HEK293 (cell line): ENCODE results near the gene TEC.

ENCODE experiments used
- CTCF ChIA-PET: fragments of 350-600 bp; formaldehyde crosslinking; extraction: SDS; loops from one replicate; lab custom pipeline; 2021; ENCODE audit warnings: antibody characterized with exemption; lab: Yijun Ruan, JAX
- POLR2A ChIA-PET: fragments of 300-600 bp; formaldehyde crosslinking; extraction: SDS; loops from one replicate; lab custom pipeline; 2020; ENCODE audit warnings: antibody characterized with exemption, inconsistent platforms; lab: Yijun Ruan, JAX
- H3K27ac ChIP-seq: fragments of 200-500 bp; sonication (Bioruptor generic); 2 replicates; pipeline ENCODE4 v1.5.1; 2014; ENCODE audit warnings: low read depth, low read length, control low read depth, inconsistent platforms; ENCODE audit errors: extremely low read depth
- H3K36me3 ChIP-seq, 2 experiments: fragments of 200-500 bp in 1 of 2; sonication (Bioruptor generic) in 1 of 2; 1 replicate in 1 of 2; 2 replicates in 1 of 2; pipeline ENCODE4 v1.5.1; 2014 to 2017; ENCODE audit warnings: inconsistent platforms in 2 of 2, low read length in 2 of 2; ENCODE audit not compliant: control insufficient read depth in 2 of 2, insufficient read depth in 1 of 2
- H3K4me1 ChIP-seq: fragments of 200-500 bp; sonication (Bioruptor generic); 2 replicates; pipeline ENCODE4 v1.5.1; 2014; ENCODE audit warnings: mild to moderate bottlenecking, low read length, inconsistent platforms; ENCODE audit not compliant: control insufficient read depth, insufficient read depth
- H3K4me3 ChIP-seq: 2 replicates; pipeline ENCODE4 v1.5.1; 2011; ENCODE audit warnings: low read depth, mild to moderate bottlenecking, control low read depth, low read length, moderate library complexity
- H3K9me3 ChIP-seq: fragments of 200-500 bp; sonication (Bioruptor generic); 2 replicates; pipeline ENCODE4 v1.5.1; 2014; ENCODE audit warnings: low read depth, low read length, inconsistent platforms; ENCODE audit not compliant: control insufficient read depth, insufficient read depth
- BCL11B ChIP-seq: fragments of 450-650 bp; formaldehyde crosslinking; IDR thresholded peaks from 2 replicates; pipeline ENCODE4 v1.5.1; 2016; ENCODE audit warnings: low read depth, missing biosample characterization, missing genetic modification characterization
- INSM2 ChIP-seq: fragments of 450-650 bp; formaldehyde crosslinking; IDR thresholded peaks from 2 replicates; pipeline ENCODE4 v1.5.1; 2016; ENCODE audit warnings: missing biosample characterization, missing genetic modification characterization
- MZF1 ChIP-seq: fragments of 450-650 bp; formaldehyde crosslinking; IDR thresholded peaks from 2 replicates; pipeline ENCODE4 v1.5.1; 2017; ENCODE audit warnings: missing biosample characterization, missing genetic modification characterization, borderline replicate concordance
- PBX3 ChIP-seq: sonication (generic); formaldehyde crosslinking; IDR thresholded peaks from 2 replicates; pipeline ENCODE4 v1.8.1; 2022; ENCODE audit warnings: mild to moderate bottlenecking, moderate library complexity, missing genetic modification reagents
- SCRT2 ChIP-seq: fragments of 450-650 bp; formaldehyde crosslinking; IDR thresholded peaks from 2 replicates; pipeline ENCODE4 v1.5.1; 2016; ENCODE audit warnings: missing biosample characterization, missing genetic modification characterization
- WT1 ChIP-seq: fragments of 450-650 bp; formaldehyde crosslinking; IDR thresholded peaks from 2 replicates; pipeline ENCODE4 v1.5.1; 2016; ENCODE audit warnings: missing biosample characterization, missing genetic modification characterization
- ZBTB17 ChIP-seq: fragments of 450-650 bp; formaldehyde crosslinking; IDR thresholded peaks from 2 replicates; pipeline ENCODE4 v1.5.1; 2016; ENCODE audit warnings: missing biosample characterization, missing genetic modification characterization
- ZFHX2 ChIP-seq: fragments of 450-650 bp; formaldehyde crosslinking; conservative IDR thresholded peaks from 2 replicates; pipeline ENCODE4 v1.5.1; 2016; ENCODE audit warnings: missing biosample characterization, missing genetic modification characterization
- ZFP3 ChIP-seq: fragments of 450-650 bp; formaldehyde crosslinking; IDR thresholded peaks from 2 replicates; pipeline ENCODE4 v1.5.1; 2016; ENCODE audit warnings: low read depth, missing biosample characterization, missing genetic modification characterization
- ZNF266 ChIP-seq: fragments of 450-650 bp; formaldehyde crosslinking; IDR thresholded peaks from 2 replicates; pipeline ENCODE4 v1.5.1; 2016; ENCODE audit warnings: missing biosample characterization, missing genetic modification characterization, low read depth
- ZNF302 ChIP-seq: fragments of 450-650 bp; formaldehyde crosslinking; IDR thresholded peaks from 2 replicates; pipeline ENCODE4 v1.5.1; 2016; ENCODE audit warnings: missing biosample characterization, missing genetic modification characterization, low read depth
- ZNF350 ChIP-seq: fragments of 450-650 bp; formaldehyde crosslinking; IDR thresholded peaks from 2 replicates; pipeline ENCODE4 v1.5.0; 2017; ENCODE audit warnings: missing biosample characterization, mild to moderate bottlenecking, missing genetic modification characterization
- ZNF362 ChIP-seq: fragments of 450-650 bp; formaldehyde crosslinking; IDR thresholded peaks from 2 replicates; pipeline ENCODE4 v1.5.1; 2016; ENCODE audit warnings: missing biosample characterization, missing genetic modification characterization
- ZNF416 ChIP-seq: fragments of 450-650 bp; formaldehyde crosslinking; IDR thresholded peaks from 2 replicates; pipeline ENCODE4 v1.5.1; 2016; ENCODE audit warnings: missing biosample characterization, missing genetic modification characterization
- ZNF48 ChIP-seq: fragments of 450-650 bp; formaldehyde crosslinking; IDR thresholded peaks from 2 replicates; pipeline ENCODE4 v1.5.1; 2016; ENCODE audit warnings: missing biosample characterization, missing genetic modification characterization
- ZNF560 ChIP-seq: fragments of 450-650 bp; formaldehyde crosslinking; IDR thresholded peaks from 2 replicates; pipeline ENCODE4 v1.5.1; 2017; ENCODE audit warnings: missing biosample characterization, missing genetic modification characterization, borderline replicate concordance
- ZNF600 ChIP-seq: fragments of 450-650 bp; formaldehyde crosslinking; IDR thresholded peaks from 2 replicates; pipeline ENCODE4 v1.5.1; 2016; ENCODE audit warnings: missing biosample characterization, missing genetic modification characterization
- ZNF610 ChIP-seq: fragments of 450-650 bp; formaldehyde crosslinking; IDR thresholded peaks from 2 replicates; pipeline ENCODE4 v1.5.1; 2016; ENCODE audit warnings: missing biosample characterization, missing genetic modification characterization, borderline replicate concordance
- ZNF639 ChIP-seq: fragments of 450-650 bp; formaldehyde crosslinking; IDR thresholded peaks from 2 replicates; pipeline ENCODE4 v1.5.1; 2016; ENCODE audit warnings: missing biosample characterization, missing genetic modification characterization
- ZNF677 ChIP-seq: fragments of 450-650 bp; IDR thresholded peaks from 2 replicates; pipeline ENCODE4 v1.5.0; 2018; ENCODE audit warnings: missing biosample characterization, mild to moderate bottlenecking, missing genetic modification characterization, moderate library complexity
- ZNF768 ChIP-seq: fragments of 450-650 bp; formaldehyde crosslinking; IDR thresholded peaks from 2 replicates; pipeline ENCODE4 v1.5.1; 2018; ENCODE audit warnings: missing biosample characterization, mild to moderate bottlenecking, missing genetic modification characterization
- ZNF792 ChIP-seq: fragments of 450-650 bp; formaldehyde crosslinking; IDR thresholded peaks from 2 replicates; pipeline ENCODE4 v1.5.1; 2016; ENCODE audit warnings: missing biosample characterization, missing genetic modification characterization
- ZNF830 ChIP-seq: fragments of 450-650 bp; IDR thresholded peaks from 2 replicates; pipeline ENCODE4 v1.5.0; 2018; ENCODE audit warnings: missing biosample characterization, missing genetic modification characterization, low read depth, mild to moderate bottlenecking, moderate library complexity

TEC gene

GRCh38 chr4:48195374-48195773 lies 74.3 kb downstream of the TEC start (continued):
- TF ChIP-seq ZNF560 (tag by site-specific recombination) (no peak), ZNF350 (tag by site-specific recombination) (no peak), ZFHX2 (tag by site-specific recombination) (no peak), ZNF610 (tag by site-specific recombination) (no peak), ZNF416 (tag by site-specific recombination) (no peak), MZF1 (tag by site-specific recombination) (no peak), ZNF600 (no peak), ZNF830 (tag by site-specific recombination) (no peak), ZNF302 (tag by site-specific recombination) (no peak), PBX3 (CRISPR knock-in tag) (no peak), ZNF48 (tag by site-specific recombination) (no peak)

- ChIA-PET POLR2A (no interaction called here), CTCF (no interaction called here)
- Histone ChIP-seq H3K4me1 (no peaks in the 10 kb centered on the region; the same call in 1 of the 2 replicates), H3K36me3 (no peaks in the 10 kb centered on the region), H3K4me3 (no peak overlapping the region), H3K27ac (no peak overlapping the region), H3K9me3 (no peaks in the 10 kb centered on the region)
- no peak for TF ChIP-seq ZNF677 (tag by site-specific recombination)
Measured at GRCh38 chr4:48194971-48195370, 74.7 kb downstream of the TEC start.

- H3K9me3 ChIP-seq: no peaks in the 10 kb centered on the region
- POLR2A ChIA-PET: no interaction called here
- TF ChIP-seq ZBTB17 (tag by site-specific recombination) (no peak), ZNF639 (tag by site-specific recombination) (no peak), INSM2 (no peak), ZNF792 (tag by site-specific recombination) (no peak), BCL11B (no peak), SCRT2 (tag by site-specific recombination) (no peak), ZNF768 (tag by site-specific recombination) (no peak), ZFP3 (tag by site-specific recombination) (no peak), WT1 (tag by site-specific recombination) (no peak), ZNF266 (no peak), ZNF362 (no peak)
- TF ChIP-seq, all 188 proteins: peak for 0
- no peaks in the 10 kb centered on the region for H3K36me3 ChIP-seq
- H3K27ac ChIP-seq: no peak overlapping the region
- CTCF ChIA-PET: interaction anchor here (0.6 kb wide), 1 partner anchor 56 kb away, joined by 3 read pairs; no protein-coding TSS in a partner anchor
- H3K4me3 ChIP-seq: no peak overlapping the region
- H3K4me1 ChIP-seq: no peaks in the 10 kb centered on the region; the same call in 1 of the 2 replicates
Measured at GRCh38 chr4:48193921-48194468, 75.6 kb downstream of the TEC start.
